GM18909 (cell line): ENCODE results near the gene TENM4.

Source experiments
- ATAC-seq: cut with Tn5 transposase; IDR thresholded peaks from one replicate; pipeline ENCODE4 v1.9.1; 2021; ENCODE audit warnings: mild to moderate bottlenecking; ENCODE audit not compliant: unreplicated experiment, poor library complexity

The TENM4 gene

GRCh38 chr11:79046366-79046765, 394.5 kb downstream of the TENM4 start:
- no peak for ATAC-seq

- no peak for ATAC-seq
Measured at GRCh38 chr11:79045800-79046304, 395.0 kb downstream of the TENM4 start.

- ATAC-seq, result no peak
Measured at GRCh38 chr11:79045018-79045799, 395.6 kb downstream of the TENM4 start.

DNA sequence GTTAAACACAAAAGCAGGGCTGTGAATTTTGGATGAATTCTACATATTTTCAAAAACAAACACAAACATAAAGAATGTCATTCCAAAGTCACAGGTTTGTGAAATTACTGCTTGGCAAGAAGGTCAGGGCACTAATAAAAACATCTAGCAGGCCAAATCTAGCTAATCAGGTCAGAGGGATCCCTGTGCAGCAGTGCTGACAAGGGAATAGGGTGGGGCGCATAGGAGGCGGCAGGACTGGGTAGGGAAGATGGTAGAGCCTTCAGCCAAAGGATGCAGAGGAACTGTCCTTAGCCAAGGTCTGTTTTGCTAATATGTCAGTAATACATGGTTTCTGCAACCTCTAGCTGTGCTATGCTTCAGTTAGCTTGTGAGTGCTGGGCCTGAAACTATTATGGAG, 396.6 kb downstream of the TENM4 start:
- no peak for ATAC-seq

DNA sequence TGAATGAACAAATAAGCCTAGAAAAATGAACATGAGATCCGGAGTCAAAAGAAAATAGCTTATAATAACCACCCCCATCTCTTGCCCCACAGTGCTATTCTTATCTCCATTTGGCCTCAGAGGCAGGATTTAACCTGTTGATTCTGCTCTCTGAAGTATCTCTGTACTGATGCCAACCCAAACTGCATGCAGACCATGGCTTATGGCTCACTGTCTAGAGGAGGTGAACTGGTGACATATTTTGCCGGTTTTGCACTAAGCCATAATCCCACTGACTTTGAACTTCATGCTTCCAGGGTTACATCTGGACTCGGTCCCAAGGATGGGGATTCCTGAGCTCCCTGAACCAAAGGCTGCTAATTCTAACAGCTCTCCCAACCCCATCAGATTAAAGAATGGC, 397.1 kb downstream of the TENM4 start:
- no peak for ATAC-seq

DNA sequence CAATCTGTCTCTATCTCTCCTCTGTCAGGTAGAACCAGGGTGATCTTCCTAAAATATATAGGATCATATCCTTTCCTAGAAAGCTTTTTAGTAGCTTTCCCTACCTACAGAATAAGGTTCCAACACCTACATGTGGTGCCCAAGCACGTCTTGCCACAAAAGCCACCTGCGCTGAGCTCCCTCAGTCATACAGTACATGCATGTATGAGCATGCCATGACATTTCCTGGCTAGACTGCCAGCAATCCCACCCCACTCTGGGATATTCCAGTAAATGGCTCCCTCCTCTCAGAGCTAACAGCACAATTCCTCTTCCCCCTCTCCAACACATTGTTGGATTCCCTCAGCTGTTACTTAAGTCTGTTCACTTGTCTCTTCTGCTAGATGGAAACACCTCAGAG, 398.0 kb downstream of the TENM4 start:
- no peak for ATAC-seq

- ATAC-seq, result no peak
Measured at GRCh38 chr11:79040348-79040747, 400.5 kb downstream of the TENM4 start.

DNA sequence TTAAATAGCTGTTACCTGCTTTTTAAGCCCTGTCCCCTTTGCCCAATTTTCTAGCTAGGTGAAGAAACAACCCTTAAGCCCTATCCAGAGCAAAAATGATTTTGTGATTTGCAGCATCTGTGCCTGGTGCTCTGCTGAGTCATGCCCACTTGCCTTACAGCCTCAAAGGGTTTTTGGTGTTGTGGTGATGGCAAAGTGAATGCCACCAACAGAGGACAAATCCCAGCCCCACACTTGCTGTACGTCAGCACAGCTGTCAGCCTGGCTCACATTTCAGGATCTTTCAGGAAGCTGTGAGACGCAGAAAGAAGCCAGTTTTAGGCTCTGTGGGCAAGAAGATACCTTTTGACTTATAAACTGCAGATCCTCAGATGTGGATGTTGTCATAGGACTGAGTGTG, 401.7 kb downstream of the TENM4 start:
- ATAC-seq, result no peak

DNA sequence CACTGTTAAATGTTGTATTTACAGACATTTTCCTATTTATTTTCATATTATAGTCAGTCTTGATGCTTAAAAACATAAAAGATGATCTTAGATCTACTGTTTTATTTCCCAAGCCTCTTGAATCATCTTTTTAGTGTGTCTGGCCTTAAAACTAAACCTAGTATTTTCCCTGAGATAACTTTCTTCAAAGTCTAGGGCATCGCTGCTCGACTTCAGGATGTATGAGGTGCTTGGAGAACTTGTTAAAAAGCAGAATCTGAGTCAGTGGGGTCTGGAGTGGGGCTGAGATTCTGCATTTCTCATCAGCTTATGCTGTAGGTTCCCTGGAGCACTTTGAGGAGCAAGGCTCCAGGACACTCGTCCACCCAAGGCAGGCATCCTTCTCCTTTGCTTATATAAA, 404.9 kb downstream of the TENM4 start:
- ATAC-seq, result no peak

GRCh38 chr11:79033833-79034232, 407.0 kb downstream of the TENM4 start:
- ATAC-seq, result no peak

- no peak for ATAC-seq
Measured at GRCh38 chr11:79030448-79030847, 410.4 kb downstream of the TENM4 start.

- ATAC-seq, result no peak
Measured at GRCh38 chr11:79028225-79028624, 412.6 kb downstream of the TENM4 start.

DNA sequence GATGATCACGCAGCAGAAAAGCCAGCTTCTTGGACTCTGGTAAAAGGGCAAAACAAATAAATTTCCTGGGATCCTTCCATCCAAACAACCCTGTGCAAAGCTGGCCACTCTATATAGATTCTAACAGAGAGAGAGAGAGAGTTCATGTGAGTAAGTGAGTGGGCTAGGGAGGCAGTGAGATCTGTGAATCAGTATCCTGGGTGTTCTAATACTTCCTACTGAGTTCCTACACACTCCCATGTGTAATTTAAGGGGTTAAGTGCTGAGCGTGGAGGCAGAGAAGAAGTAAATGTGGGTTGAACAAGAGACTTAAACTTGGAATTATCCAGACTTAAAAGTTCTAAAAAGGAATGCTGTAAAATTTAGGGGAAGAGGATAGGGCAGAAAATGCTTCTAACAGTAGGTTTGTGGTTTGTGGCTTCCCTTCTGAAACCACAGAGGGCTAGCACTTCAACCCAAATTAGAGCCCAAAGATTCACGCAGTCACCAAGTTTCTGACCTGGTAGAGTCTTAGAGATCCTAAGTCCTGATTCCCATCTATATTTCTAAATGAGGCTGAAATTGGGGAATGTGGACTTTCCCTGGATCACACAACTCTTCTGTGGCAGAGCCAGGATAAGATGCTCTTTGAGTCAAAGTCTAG, 413.9 kb downstream of the TENM4 start:
- peak; percentile 87 for ATAC-seq

DNA sequence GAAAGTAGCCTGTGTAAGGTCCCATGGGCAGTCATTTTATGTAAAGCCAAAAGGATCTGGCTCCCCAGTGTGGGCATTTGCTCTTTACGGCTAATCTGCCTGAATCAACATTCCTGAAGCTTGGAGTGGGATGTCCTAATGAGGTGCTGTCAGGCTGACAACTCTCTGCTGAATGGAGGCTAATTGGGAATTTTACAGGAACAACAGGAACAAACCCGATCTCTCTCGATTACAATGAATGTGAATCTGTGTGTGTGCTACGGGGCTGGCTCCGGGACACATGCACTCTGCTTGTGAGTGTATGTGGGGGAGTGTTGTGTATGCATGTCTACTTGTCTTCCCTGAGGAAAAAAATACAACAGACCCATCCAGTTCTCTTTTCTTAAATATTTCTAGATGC, 415.2 kb downstream of the TENM4 start:
- ATAC-seq, result no peak

- no peak for ATAC-seq
Measured at GRCh38 chr11:79025097-79025496, 415.7 kb downstream of the TENM4 start.

- ATAC-seq, result no peak
Measured at GRCh38 chr11:79022265-79022664, 418.6 kb downstream of the TENM4 start.

- ATAC-seq, result no peak
Measured at GRCh38 chr11:79021601-79022000, 419.2 kb downstream of the TENM4 start.

DNA sequence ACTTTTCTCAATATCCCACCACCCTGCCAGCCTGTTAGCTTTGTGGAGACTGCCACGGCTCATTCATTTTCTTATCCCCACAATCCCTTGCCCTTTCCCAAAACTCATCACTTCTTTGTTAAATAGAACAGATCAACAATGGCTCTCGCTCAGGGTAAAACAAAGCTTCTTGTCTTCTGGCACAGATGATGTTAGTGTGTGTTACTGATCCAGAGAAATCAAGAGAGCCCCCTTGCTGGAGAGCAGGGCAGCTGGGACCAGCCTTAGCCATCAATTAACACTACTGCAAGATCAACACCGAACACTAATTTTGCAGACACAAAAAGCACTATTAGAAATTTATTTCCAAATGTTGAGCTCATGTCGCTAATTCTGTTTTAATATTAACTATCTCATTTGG, 420.9 kb downstream of the TENM4 start:
- ATAC-seq, result no peak

- ATAC-seq, result no peak
Measured at GRCh38 chr11:79019277-79019676, 421.6 kb downstream of the TENM4 start.

GRCh38 chr11:79018371-79018849, 422.4 kb downstream of the TENM4 start:
- no peak for ATAC-seq

DNA sequence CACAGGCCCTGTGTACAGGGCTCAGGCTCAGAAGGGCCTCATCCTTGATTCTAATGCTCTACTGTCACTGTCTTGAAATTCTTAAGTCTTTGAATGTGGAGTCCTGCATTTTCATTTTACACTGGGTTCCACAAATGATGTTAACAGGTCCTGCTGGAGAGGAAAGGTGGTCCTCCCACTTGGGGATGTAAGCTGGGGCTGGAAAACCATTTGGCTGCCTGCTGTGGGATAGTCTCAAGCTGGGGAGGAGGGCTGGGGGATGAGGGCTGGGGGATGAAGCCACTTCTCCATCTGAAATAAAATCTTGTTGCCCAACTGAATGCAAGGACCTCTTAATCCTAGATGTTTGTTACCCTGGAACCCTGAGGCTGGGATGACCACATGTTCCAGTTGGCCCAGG, 423.0 kb downstream of the TENM4 start:
- ATAC-seq, result no peak

- no peak for ATAC-seq
Measured at GRCh38 chr11:79013509-79013908, 427.3 kb downstream of the TENM4 start.
